GM19467 (cell line): Measurements from ENCODE around the gene ELMO1.

ENCODE experiments used
- ATAC-seq: cut with Tn5 transposase; IDR thresholded peaks from one replicate; pipeline ENCODE4 v1.9.1; 2021; ENCODE audit warnings: mild to moderate bottlenecking, moderate library complexity; ENCODE audit not compliant: unreplicated experiment

ELMO1 gene

GRCh38 chr7:36942025-36942424 is 506.6 kb downstream of the ELMO1 start:
- ATAC-seq = no peak

- no peak for ATAC-seq
Measured at GRCh38 chr7:36941359-36941758, 507.3 kb downstream of the ELMO1 start.

GRCh38 chr7:36939816-36940215 is 508.8 kb downstream of the ELMO1 start:
- ATAC-seq = no peak

GRCh38 chr7:36937754-36938563 is 510.7 kb downstream of the ELMO1 start:
- ATAC-seq = no peak

- ATAC-seq = no peak
Measured at GRCh38 chr7:36931892-36932291, 516.8 kb downstream of the ELMO1 start.

GRCh38 chr7:36929791-36930190 is 518.9 kb downstream of the ELMO1 start:
- no peak for ATAC-seq

- ATAC-seq = no peak
Measured at GRCh38 chr7:36928718-36929117, 519.9 kb downstream of the ELMO1 start.

GRCh38 chr7:36928311-36928710 is 520.4 kb downstream of the ELMO1 start:
- no peak for ATAC-seq

- no peak for ATAC-seq
Measured at GRCh38 chr7:36925691-36926090, 523.0 kb downstream of the ELMO1 start.

- ATAC-seq = no peak
Measured at GRCh38 chr7:36925207-36925606, 523.5 kb downstream of the ELMO1 start.

- ATAC-seq = no peak
Measured at GRCh38 chr7:36923943-36924436, 524.7 kb downstream of the ELMO1 start.

- no peak for ATAC-seq
Measured at GRCh38 chr7:36923185-36923584, 525.5 kb downstream of the ELMO1 start.

- no peak for ATAC-seq
Measured at GRCh38 chr7:36920433-36920832, 528.2 kb downstream of the ELMO1 start.

GRCh38 chr7:36919738-36920137 is 528.9 kb downstream of the ELMO1 start:
- ATAC-seq = no peak

- no peak for ATAC-seq
Measured at GRCh38 chr7:36918591-36918990, 530.1 kb downstream of the ELMO1 start.

GRCh38 chr7:36916619-36917018 is 532.0 kb downstream of the ELMO1 start:
- ATAC-seq = no peak

GRCh38 chr7:36916116-36916515 is 532.5 kb downstream of the ELMO1 start:
- ATAC-seq = no peak

GRCh38 chr7:36911788-36912187 is 536.9 kb downstream of the ELMO1 start:
- ATAC-seq = no peak

GRCh38 chr7:36910859-36911258 is 537.8 kb downstream of the ELMO1 start:
- ATAC-seq = no peak

GRCh38 chr7:36910401-36910800 is 538.3 kb downstream of the ELMO1 start:
- no peak for ATAC-seq

- no peak for ATAC-seq
Measured at GRCh38 chr7:36906956-36907635, 541.6 kb downstream of the ELMO1 start.

GRCh38 chr7:36906448-36906847 is 542.2 kb downstream of the ELMO1 start:
- no peak for ATAC-seq
